GM18526 (cell line): Measurements from ENCODE around the gene SEMA3A.

Experiments
- POLR2A ChIP-seq: IDR thresholded peaks from 3 replicates; pipeline ENCODE4 v1.6.1; 2011; ENCODE audit not compliant: insufficient read length; ENCODE audit errors: extremely low read depth

SEMA3A gene

GRCh38 chr7:83921941-83922607, 272.5 kb downstream of the SEMA3A start:
- no peak for TF ChIP-seq POLR2A

- no peak for TF ChIP-seq POLR2A
Observed at GRCh38 chr7:83921271-83921940, 273.2 kb downstream of the SEMA3A start.

- TF ChIP-seq POLR2A, result no peak
Observed at GRCh38 chr7:83918142-83918541, 276.4 kb downstream of the SEMA3A start.

- TF ChIP-seq POLR2A, result no peak
Observed at GRCh38 chr7:83913174-83913573, 281.4 kb downstream of the SEMA3A start.

- no peak for TF ChIP-seq POLR2A
Observed at GRCh38 chr7:83908526-83908925, 286.1 kb downstream of the SEMA3A start.
